Naive B cell (primary cell): ENCODE results near the gene MRM2. TPM values are rescaled to one million over a fixed set of nuclear protein-coding genes. Genes with fewer than 3 reads are reported as not detected.

Experiments
- ATAC-seq, 2 donors: fragments of 150-1000 bp; cut with Tn5 transposase; 2 replicates each; pipeline ENCODE4 v1.10.0; 2021; ENCODE audit warnings: low read depth in 2 of 2, mild to moderate bottlenecking in 2 of 2, moderate library complexity in 2 of 2
- DNase-seq: peaks from one replicate; pipeline ENCODE4 v3.0.0; 2022
- H3K27ac Mint-ChIP-seq, 6 donors: one replicate each; pipeline ENCODE4 v1.8.0; 2020 to 2022; ENCODE audit warnings: mild to moderate bottlenecking in 6 of 6, mixed read lengths in 6 of 6, moderate library complexity in 5 of 6, inconsistent platforms in 2 of 6
- H3K27me3 Mint-ChIP-seq, 3 donors: one replicate each; pipeline ENCODE4 v1.8.0; 2021 to 2022; ENCODE audit warnings: mixed read lengths in 3 of 3, mild to moderate bottlenecking in 1 of 3
- H3K36me3 Mint-ChIP-seq, 2 donors: one replicate each; pipeline ENCODE4 v1.8.0; 2020 to 2022; ENCODE audit warnings: mixed read lengths in 2 of 2, inconsistent platforms in 1 of 2, mild to moderate bottlenecking in 1 of 2
- H3K4me1 Mint-ChIP-seq, 3 donors: one replicate each; pipeline ENCODE4 v1.8.0; 2020 to 2022; ENCODE audit warnings: mixed read lengths in 3 of 3, inconsistent platforms in 1 of 3, mild to moderate bottlenecking in 1 of 3, moderate library complexity in 1 of 3
- H3K4me3 Mint-ChIP-seq, 8 donors: one replicate each; pipeline ENCODE4 v1.8.0; 2020 to 2022; ENCODE audit warnings: mild to moderate bottlenecking in 8 of 8, mixed read lengths in 8 of 8, moderate library complexity in 8 of 8, inconsistent platforms in 2 of 8
- H3K9me3 Mint-ChIP-seq, 7 donors: one replicate each; pipeline ENCODE4 v1.8.0; 2020 to 2022; ENCODE audit warnings: mixed read lengths in 7 of 7, mild to moderate bottlenecking in 5 of 7, inconsistent platforms in 2 of 7, moderate library complexity in 1 of 7
- polyA plus RNA-seq, 6 donors: library from polyadenylated mRNA; unstranded; fragments of 300-500 nt; fragmentation: Illumina TruSeq; gene quantifications; one replicate each; pipeline ENCODE4 v1.2.3, GENCODE V29; 2021; ENCODE audit warnings: low read depth in 6 of 6

MRM2 gene
- polyA plus RNA-seq, 6 donors from 2014 or later = 29.2 to 64.2 (median 46.1) TPM

GRCh38 chr7:2186166-2186565, 55.8 kb downstream of the MRM2 start:
- Mint-ChIP-seq H3K4me1 (peaks cover 0 to 4% (median 0%) of the 10 kb centered on the region in 3 donors), H3K36me3 (peaks cover 29 to 34% of the 10 kb centered on the region in 2 donors), H3K27me3 (no peaks in the 10 kb centered on the region), H3K4me3 (no peak overlapping the region), H3K27ac (no peak overlapping the region), H3K9me3 (peaks cover 0 to 7% (median 3%) of the 10 kb centered on the region in 7 donors)
- DNase-seq (no peak), ATAC-seq (no peak)

- Mint-ChIP-seq H3K4me1 (peaks cover 0 to 4% (median 0%) of the 10 kb centered on the region in 3 donors), H3K4me3 (no peak overlapping the region), H3K36me3 (peaks cover 32 to 33% of the 10 kb centered on the region in 2 donors), H3K9me3 (peaks cover 0 to 7% (median 3%) of the 10 kb centered on the region in 7 donors), H3K27ac (peak overlapping the region in 1 of 6 donors; percentile 24), H3K27me3 (no peaks in the 10 kb centered on the region)
- DNase-seq (no peak), ATAC-seq (no peak)
Measured at GRCh38 chr7:2185715-2186114, 56.3 kb downstream of the MRM2 start.

Other genes with a start within 250 kb of the MRM2 start
- gene MAD1L1, start 9.3 kb downstream of the MRM2 start, polyA plus RNA-seq = 100 to 1,000 TPM; 109 to 209 (median 158) TPM
- 10 to 100 TPM; 50.8 to 78.8 (median 59.4) TPM for gene NUDT1, start within 50 bp of the MRM2 start, polyA plus RNA-seq
- gene SNX8, start 72.2 kb upstream of the MRM2 start, polyA plus RNA-seq = 100 to 1,000 TPM in 3 of 6 donors, 10 to 100 TPM in 3; 74.2 to 107 (median 96.2) TPM
- 100 to 1,000 TPM in 3 of 6 donors, 10 to 100 TPM in 3; 69.6 to 123 (median 94.4) TPM for gene EIF3B, start 112.6 kb upstream of the MRM2 start, polyA plus RNA-seq
- 10 to 100 TPM in 4 of 6 donors, 1 to 10 TPM in 2; 6.5 to 20.9 (median 12.3) TPM for gene CHST12, start 161.4 kb upstream of the MRM2 start, polyA plus RNA-seq
- gene GRIFIN, start 234.2 kb upstream of the MRM2 start, polyA plus RNA-seq = not detected